ENCODE data around the gene IMMP2L.

- no peak for TF ChIP-seq POLR2A (IDR thresholded peaks at IDR 0.05)
- no peak for TF ChIP-seq CTCF (IDR thresholded peaks at IDR 0.05)
These were observed 132.5 kb downstream of the IMMP2L start for GRCh38 chr7:111429781-111430180.
